ENCODE measurements around the gene DNAJC11.

DNAJC11 gene

GRCh38 chr1:6593810-6594209 is 107.8 kb downstream of the DNAJC11 start:
- Histone ChIP-seq H3K9ac (no peak overlapping the region), H3K27ac (no peak overlapping the region), H3K4me1 (ENCODE audit: low read depth, poor library complexity, severe bottlenecking) (peaks cover 6% of the 10 kb centered on the region), H3K4me3 (IDR thresholded peaks at IDR 0.05; ENCODE audit: insufficient read depth, low read depth, low read length) (no peak overlapping the region), H3K4me2 (no peak overlapping the region), H4K20me1 (ENCODE audit: insufficient read depth) (peaks cover 17% of the 10 kb centered on the region; the same call in 1 of the 2 replicates), H3K79me2 (ENCODE audit: insufficient read depth, low read depth) (peaks cover 28% of the 10 kb centered on the region), H2AFZ (ENCODE audit: low read depth) (no peak overlapping the region), H3K36me3 (ENCODE audit: insufficient read depth) (peaks cover 11% of the 10 kb centered on the region; the same call in 1 of the 2 replicates), H3K27me3 (ENCODE audit: insufficient read depth, low read depth) (no peaks in the 10 kb centered on the region)
- no peak for TF ChIP-seq CTCF (conservative IDR thresholded peaks at IDR 0.05; ENCODE audit: low read depth, low read length)

DNA sequence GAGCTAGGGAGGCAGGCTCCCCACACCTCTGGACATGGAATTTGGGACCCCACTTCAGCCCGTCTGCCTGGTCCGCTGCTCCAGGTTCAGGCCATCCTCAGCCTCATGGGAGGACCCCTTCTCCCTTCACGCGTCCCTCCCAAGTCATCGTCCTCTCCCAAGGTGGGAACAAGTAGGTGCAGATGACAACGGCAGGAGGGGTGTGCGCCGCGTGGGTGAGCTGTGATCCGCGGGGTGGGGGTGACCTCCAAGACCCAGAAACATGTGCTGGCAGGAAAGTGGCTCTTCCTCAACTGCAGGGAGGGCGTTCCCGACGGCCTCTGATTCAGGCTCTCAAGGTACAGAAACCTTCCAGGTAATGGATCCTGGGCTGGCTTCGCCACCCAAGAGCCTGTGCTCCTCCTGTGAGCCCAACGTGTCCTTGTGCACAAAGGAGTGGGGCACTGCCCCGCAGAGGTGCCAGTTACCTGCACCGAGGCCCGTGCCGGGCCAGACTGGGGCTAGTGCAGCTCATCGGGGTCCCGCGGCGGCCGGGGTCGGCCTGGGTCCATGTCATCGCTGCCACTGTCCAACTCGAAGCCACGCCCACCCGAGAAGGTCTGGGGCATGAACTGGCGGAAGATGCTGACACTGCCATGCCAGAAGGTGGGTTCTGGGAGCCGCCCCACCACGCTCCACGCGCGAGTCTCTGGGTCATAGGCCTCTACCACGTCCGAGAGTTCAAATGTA is 108.6 kb downstream of the DNAJC11 start:
- TF ChIP-seq CTCF (conservative IDR thresholded peaks at IDR 0.05; ENCODE audit: low read depth, low read length): no peak
- Histone ChIP-seq H2AFZ (ENCODE audit: low read depth) (no peak overlapping the region), H3K27me3 (ENCODE audit: insufficient read depth, low read depth) (no peaks in the 10 kb centered on the region), H3K79me2 (ENCODE audit: insufficient read depth, low read depth) (peaks cover 20% of the 10 kb centered on the region), H3K9ac (no peak overlapping the region), H3K4me2 (no peak overlapping the region), H4K20me1 (ENCODE audit: insufficient read depth) (peaks cover 15% of the 10 kb centered on the region; the same call in 1 of the 2 replicates), H3K36me3 (ENCODE audit: insufficient read depth) (peaks cover 8% of the 10 kb centered on the region; the same call in 1 of the 2 replicates), H3K4me1 (ENCODE audit: low read depth, poor library complexity, severe bottlenecking) (peaks cover 2% of the 10 kb centered on the region), H3K4me3 (IDR thresholded peaks at IDR 0.05; ENCODE audit: insufficient read depth, low read depth, low read length) (no peak overlapping the region), H3K27ac (no peak overlapping the region)

DNA sequence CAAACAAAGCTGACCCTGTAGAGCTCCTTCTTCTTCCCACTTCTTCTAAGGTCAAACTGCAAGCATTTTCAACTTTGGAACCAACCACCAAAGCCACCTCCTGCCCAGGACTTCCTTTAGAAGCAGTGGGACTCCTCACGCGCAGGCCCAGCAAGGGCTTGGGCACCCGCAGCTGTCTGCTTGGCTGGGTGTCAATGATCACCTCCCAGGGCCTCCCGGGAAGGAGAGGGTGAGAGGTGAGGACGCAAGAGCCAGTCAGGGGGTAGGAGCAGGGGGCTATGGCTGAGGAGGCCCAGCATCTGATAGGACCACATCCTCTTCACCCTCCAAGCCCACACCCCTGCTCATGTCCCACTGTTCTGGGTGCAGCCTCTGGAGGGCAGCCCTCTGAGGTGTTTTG is 109.2 kb downstream of the DNAJC11 start:
- H3K27ac ChIP-seq: no peak overlapping the region
- no peaks in the 10 kb centered on the region for H3K4me1 ChIP-seq (ENCODE audit: low read depth, poor library complexity, severe bottlenecking)
- H3K36me3 ChIP-seq (ENCODE audit: insufficient read depth): peaks cover 4% of the 10 kb centered on the region; the same call in 1 of the 2 replicates
- no peak overlapping the region for H3K4me2 ChIP-seq
- no peak overlapping the region for H3K4me3 ChIP-seq (IDR thresholded peaks at IDR 0.05; ENCODE audit: insufficient read depth, low read depth, low read length)
- H2AFZ ChIP-seq (ENCODE audit: low read depth): no peak overlapping the region
- peaks cover 14% of the 10 kb centered on the region for H3K79me2 ChIP-seq (ENCODE audit: insufficient read depth, low read depth)
- no peak overlapping the region for H3K9ac ChIP-seq
- H3K27me3 ChIP-seq (ENCODE audit: insufficient read depth, low read depth): no peaks in the 10 kb centered on the region
- peaks cover 10% of the 10 kb centered on the region; the same call in 1 of the 2 replicates for H4K20me1 ChIP-seq (ENCODE audit: insufficient read depth)
- no peak for TF ChIP-seq CTCF (conservative IDR thresholded peaks at IDR 0.05; ENCODE audit: low read depth, low read length)

- H3K9ac ChIP-seq: no peak overlapping the region
- 0 out of 2 replicates have a peak, but pooled peaks cover 2% of the 10 kb centered on the region for H4K20me1 ChIP-seq (ENCODE audit: insufficient read depth)
- H3K27ac ChIP-seq: no peak overlapping the region
- H3K36me3 ChIP-seq (ENCODE audit: insufficient read depth): peaks cover 4% of the 10 kb centered on the region; the same call in 1 of the 2 replicates
- H2AFZ ChIP-seq (ENCODE audit: low read depth): no peak overlapping the region
- H3K79me2 ChIP-seq (ENCODE audit: insufficient read depth, low read depth): peaks cover 6% of the 10 kb centered on the region
- H3K27me3 ChIP-seq (ENCODE audit: insufficient read depth, low read depth): no peaks in the 10 kb centered on the region
- no peak overlapping the region for H3K4me2 ChIP-seq
- no peaks in the 10 kb centered on the region for H3K4me1 ChIP-seq (ENCODE audit: low read depth, poor library complexity, severe bottlenecking)
- H3K4me3 ChIP-seq (IDR thresholded peaks at IDR 0.05; ENCODE audit: insufficient read depth, low read depth, low read length): no peak overlapping the region
- no peak for TF ChIP-seq CTCF (conservative IDR thresholded peaks at IDR 0.05; ENCODE audit: low read depth, low read length)
Measured at GRCh38 chr1:6591644-6592043, 110.0 kb downstream of the DNAJC11 start.

Measured in KMS-11 (cell line).